ENCODE results near the gene CCDC9. TPM values are rescaled to one million over a fixed set of nuclear protein-coding genes. Genes with fewer than 3 reads are reported as not detected.

CCDC9 gene
- total and polyA plus RNA-seq, 2 of the 13 experiments (the other 11 are each of a cell fraction or from before 2014, with no cell fraction given) = 2.9 to 6.3 TPM

- TF ChIP-seq ZNF570 (CRISPR knock-in tag; IDR thresholded peaks at IDR 0.05; ENCODE audit: borderline replicate concordance) (0 out of 2 replicates have a peak, but pooled peaks have one; percentile 46), ZMAT3 (CRISPR knock-in tag; conservative IDR thresholded peaks at IDR 0.05) (peak; percentile 53; the same call in 1 of the 2 replicates), CBX5 (CRISPR knock-in tag; IDR thresholded peaks at IDR 0.05; ENCODE audit: borderline replicate concordance) (no peak), GRHL1 (CRISPR knock-in tag; conservative IDR thresholded peaks at IDR 0.05) (no peak), NR0B2 (CRISPR knock-in tag; IDR thresholded peaks at IDR 0.05) (peak; percentile 29; the same call in 1 of the 2 replicates), GTF3A (CRISPR knock-in tag; conservative IDR thresholded peaks at IDR 0.05) (0 out of 2 replicates have a peak, but pooled peaks have one; percentile 53), EHMT2 (IDR thresholded peaks at IDR 0.05; ENCODE audit: borderline replicate concordance, low read depth, low read length) (no peak), ZNF556 (CRISPR knock-in tag; IDR thresholded peaks at IDR 0.05; ENCODE audit: borderline replicate concordance) (0 out of 2 replicates have a peak, but pooled peaks have one; percentile 36), ZNF160 (CRISPR knock-in tag; IDR thresholded peaks at IDR 0.05) (0 out of 2 replicates have a peak, but pooled peaks have one; percentile 24), ZHX2 (IDR thresholded peaks at IDR 0.05; ENCODE audit: low read depth) (no peak), ZHX2 (CRISPR knock-in tag; IDR thresholded peaks at IDR 0.05; ENCODE audit: borderline replicate concordance) (no peak), ZNF142 (CRISPR knock-in tag; IDR thresholded peaks at IDR 0.05) (0 out of 2 replicates have a peak, but pooled peaks have one; percentile 48), ERF (CRISPR knock-in tag; IDR thresholded peaks at IDR 0.05) (peak; percentile 21)
Observed at GRCh38 chr19:47257411-47258169, 1.3 kb downstream of the CCDC9 start (continued).
